Stomach (tissue), 9 donors: Measurements from ENCODE around the gene ZNF768. TPM values are rescaled to one million over a fixed set of nuclear protein-coding genes. Genes with fewer than 3 reads are reported as not detected.

ENCODE experiments used
- DNase-seq, 2 donors: peaks; one replicate each; pipeline versions ENCODE4 v3.0.0 to v3.0.0-alpha.2; 2013 to 2019
- H3K27ac ChIP-seq, 5 donors: fragments of 200-600 bp in 4 of 5; sonication (generic) in 4 of 5; one replicate each; pipeline ENCODE4 v1.5.1; 2013 to 2019; ENCODE audit warnings: mild to moderate bottlenecking in 1 of 5, moderate library complexity in 1 of 5
- H3K27me3 ChIP-seq, 3 donors: fragments of 200-600 bp; sonication (generic); one replicate each; pipeline ENCODE4 v1.5.1; 2017 to 2019; ENCODE audit warnings: mixed run types in 1 of 3
- H3K36me3 ChIP-seq, 4 donors: fragments of 200-600 bp; sonication (generic); 1 replicate in 3 of 4; 2 replicates in 1 of 4; pipeline ENCODE4 v1.5.1; 2016 to 2019
- H3K4me1 ChIP-seq, 4 donors: fragments of 200-600 bp; sonication (generic); one replicate each; pipeline ENCODE4 v1.5.1; 2016 to 2019
- H3K4me3 ChIP-seq, 4 donors: fragments of 200-600 bp; sonication (generic) in 3 of 4; one replicate each; pipeline ENCODE4 v1.5.1; 2016 to 2019; ENCODE audit warnings: mild to moderate bottlenecking in 1 of 4
- H3K9me3 ChIP-seq, 4 donors: fragments of 200-600 bp; sonication (generic); one replicate each; pipeline ENCODE4 v1.5.1; 2016 to 2019
- EP300 ChIP-seq: sonication (generic); formaldehyde crosslinking; IDR thresholded peaks from one replicate; pipeline ENCODE4 v1.6.1; 2017; ENCODE audit warnings: antibody characterized with exemption
- POLR2A ChIP-seq, 4 donors: fragments of 450-650 bp; IDR thresholded peaks; one replicate each; pipeline ENCODE4 v1.6.1; 2016; ENCODE audit warnings: antibody characterized with exemption in 4 of 4, control low read depth in 2 of 4, mild to moderate bottlenecking in 1 of 4, moderate library complexity in 1 of 4
- POLR2AphosphoS5 ChIP-seq, 3 donors: sonication (generic); formaldehyde crosslinking; IDR thresholded peaks; one replicate each; pipeline ENCODE4 v1.6.1; 2016; ENCODE audit warnings: antibody characterized with exemption in 3 of 3
- WGBS, 5 donors: extraction: QIAGEN DNeasy Blood & Tissue Kit in 3 of 5; methylation state at CpG; one replicate each; pipeline versions ENCODE4 v1.1.5 to v1.1.7; 2013 to 2018; 5-methylcytosine and 5-hydroxymethylcytosine counted together
- intact Hi-C: fragments of 100-400 bp; cut with DNase I; formaldehyde crosslinking; loops from one replicate; pipeline ENCODE4 v1.15.1; 2023; ENCODE audit warnings: low total_unique reads
- polyA plus RNA-seq, 3 donors: library from polyadenylated mRNA; stranded (reverse); fragments of 200-250 nt; gene quantifications; one replicate each; pipeline ENCODE4 v1.2.3, GENCODE V29; 2013
- total RNA-seq, 5 donors: library from RNA; depleted of rRNA; stranded (reverse); fragments of >200 nt; gene quantifications; one replicate each; pipeline versions ENCODE4 v1.1.0 to v1.2.3, GENCODE V29; 2014 to 2016
- TF ChIP-seq, protein P1 (sequence below), 7 experiments: fragments of 450-650 bp in 4 of 7; fragments of 200-600 bp in 3 of 7; sonication (generic) in 3 of 7; IDR thresholded peaks; one replicate each; pipeline ENCODE4 v1.5.1; 2016 to 2019; ENCODE audit warnings: antibody characterized with exemption in 7 of 7, control low read depth in 2 of 7, mild to moderate bottlenecking in 1 of 7
- donor health status: healthy with polysubstance abuse.
- donor health status: Bipolar disorder and iron deficiency.
- donor health status: healthy.

Gene ZNF768
- total and polyA plus RNA-seq, 8 donors, result 11.9 to 75.0 (median 31.3) TPM

DNA sequence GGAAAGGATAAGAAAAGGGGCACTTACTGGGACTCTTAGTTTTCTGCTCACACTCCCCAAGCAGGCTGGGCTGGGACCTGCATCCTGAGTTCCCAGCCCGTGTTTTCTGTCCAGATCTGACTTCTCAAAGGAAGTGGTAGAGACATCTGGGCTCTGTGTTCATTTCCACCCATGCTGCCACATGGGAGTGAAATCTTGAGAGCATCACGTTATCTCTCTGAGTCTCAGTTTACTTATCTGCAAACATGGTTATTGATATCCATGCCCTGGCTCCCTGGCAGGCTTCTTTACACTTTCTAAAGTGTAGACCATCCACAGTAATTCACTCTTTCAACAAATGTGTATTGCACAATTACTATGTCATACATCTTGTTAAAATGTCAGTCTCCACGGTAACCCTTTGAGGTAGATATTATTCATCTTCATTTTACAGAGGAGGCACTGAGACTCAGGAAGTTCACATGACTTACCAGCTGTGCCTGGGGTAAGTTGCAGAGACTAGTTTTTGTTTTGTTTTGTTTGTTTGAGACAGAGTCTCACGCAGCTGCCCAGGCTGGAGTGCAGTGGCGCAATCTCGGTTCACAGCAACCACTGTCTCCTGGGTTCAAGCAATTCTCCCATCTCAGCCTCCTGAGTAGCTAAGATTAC lies 41.7 kb upstream of the ZNF768 start:
- intact Hi-C loops, result loop anchor here (10.0 kb wide), 1 partner anchor 87 kb away; the partner anchor contains the start of genes FBRS and PRR14
- peaks cover 19 to 45% (median 25%) of the 10 kb centered on the region in 4 donors for H3K4me1 ChIP-seq
- WGBS, 5 donors, result 53 to 80% (median 63%) methylated on average over 6 of the region's 6 CpGs
- H3K36me3 ChIP-seq, result peaks cover 0 to 5% (median 2%) of the 10 kb centered on the region in 4 donors
- peak in 1 of 2 donors; percentile 72 for DNase-seq
- no peaks in the 10 kb centered on the region for H3K27me3 ChIP-seq
- peak overlapping the region in 3 of 5 donors; percentile 7 to 63 (median 37) for H3K27ac ChIP-seq
- no peak for TF ChIP-seq POLR2AphosphoS5 (IDR thresholded peaks at IDR 0.05)
- TF ChIP-seq EP300, result no peak
- TF ChIP-seq, protein P1, sequence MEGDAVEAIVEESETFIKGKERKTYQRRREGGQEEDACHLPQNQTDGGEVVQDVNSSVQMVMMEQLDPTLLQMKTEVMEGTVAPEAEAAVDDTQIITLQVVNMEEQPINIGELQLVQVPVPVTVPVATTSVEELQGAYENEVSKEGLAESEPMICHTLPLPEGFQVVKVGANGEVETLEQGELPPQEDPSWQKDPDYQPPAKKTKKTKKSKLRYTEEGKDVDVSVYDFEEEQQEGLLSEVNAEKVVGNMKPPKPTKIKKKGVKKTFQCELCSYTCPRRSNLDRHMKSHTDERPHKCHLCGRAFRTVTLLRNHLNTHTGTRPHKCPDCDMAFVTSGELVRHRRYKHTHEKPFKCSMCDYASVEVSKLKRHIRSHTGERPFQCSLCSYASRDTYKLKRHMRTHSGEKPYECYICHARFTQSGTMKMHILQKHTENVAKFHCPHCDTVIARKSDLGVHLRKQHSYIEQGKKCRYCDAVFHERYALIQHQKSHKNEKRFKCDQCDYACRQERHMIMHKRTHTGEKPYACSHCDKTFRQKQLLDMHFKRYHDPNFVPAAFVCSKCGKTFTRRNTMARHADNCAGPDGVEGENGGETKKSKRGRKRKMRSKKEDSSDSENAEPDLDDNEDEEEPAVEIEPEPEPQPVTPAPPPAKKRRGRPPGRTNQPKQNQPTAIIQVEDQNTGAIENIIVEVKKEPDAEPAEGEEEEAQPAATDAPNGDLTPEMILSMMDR (IDR thresholded peaks at IDR 0.05), result no peak
- no peak for TF ChIP-seq POLR2A (IDR thresholded peaks at IDR 0.05)
- H3K9me3 ChIP-seq, result no peaks in the 10 kb centered on the region
- H3K4me3 ChIP-seq, result no peak overlapping the region

DNA sequence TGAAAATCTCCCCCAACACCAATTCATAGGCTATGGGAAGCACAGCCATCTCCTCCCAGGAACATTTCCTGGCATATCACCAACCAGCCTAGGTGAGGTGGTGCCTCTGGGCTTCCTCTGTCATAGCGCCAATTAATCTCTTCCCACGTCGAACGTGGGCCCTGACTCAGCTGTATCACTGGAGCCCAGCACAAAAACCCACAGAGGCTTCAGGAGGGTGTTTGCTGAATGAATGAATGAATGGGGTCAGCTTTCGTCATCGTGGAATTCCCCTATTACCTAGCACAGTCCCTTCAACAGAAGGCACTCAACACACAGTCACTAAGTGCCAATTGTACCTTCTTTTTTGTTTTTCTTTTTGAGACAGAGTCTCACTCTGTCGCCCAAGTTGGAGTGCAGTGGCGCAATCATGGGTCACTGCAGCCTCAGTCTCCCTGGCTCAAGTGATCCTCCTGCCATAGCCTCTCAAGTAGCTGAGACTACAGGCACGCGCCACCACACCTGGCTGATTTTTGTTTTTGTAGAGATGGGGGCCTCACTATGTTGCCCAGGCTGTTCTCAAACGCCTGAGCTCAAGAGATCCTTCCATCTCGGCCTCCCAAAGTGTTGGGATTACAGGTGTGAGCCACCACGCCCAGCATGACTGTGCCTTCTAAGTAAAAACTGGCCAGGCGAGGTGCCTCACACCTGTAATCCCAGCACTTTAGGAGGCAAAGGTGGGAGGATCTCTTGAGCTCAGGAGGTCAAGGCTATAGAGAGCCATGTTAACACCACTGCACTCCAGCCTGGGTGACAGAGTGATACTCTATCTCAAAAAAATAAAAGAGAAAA lies 41.0 kb upstream of the ZNF768 start:
- H3K9me3 ChIP-seq, result no peaks in the 10 kb centered on the region
- DNase-seq, result no peak
- 67 to 78% (median 72%) methylated on average over 14 of the region's 14 CpGs for WGBS, 5 donors
- H3K27ac ChIP-seq, result peak overlapping the region in 2 of 5 donors; percentile 37 to 63
- TF ChIP-seq POLR2AphosphoS5 (IDR thresholded peaks at IDR 0.05) (no peak), POLR2A (IDR thresholded peaks at IDR 0.05) (no peak), EP300 (no peak)
- TF ChIP-seq, protein P1 (IDR thresholded peaks at IDR 0.05), result no peak
- H3K36me3 ChIP-seq, result peaks cover 0 to 5% (median 2%) of the 10 kb centered on the region in 4 donors
- H3K4me3 ChIP-seq, result no peak overlapping the region
- no peaks in the 10 kb centered on the region for H3K27me3 ChIP-seq
- intact Hi-C loops, result loop anchor here (10.0 kb wide), 1 partner anchor 87 kb away; the partner anchor contains the start of genes FBRS and PRR14
- H3K4me1 ChIP-seq, result peaks cover 15 to 38% (median 20%) of the 10 kb centered on the region in 4 donors

DNA sequence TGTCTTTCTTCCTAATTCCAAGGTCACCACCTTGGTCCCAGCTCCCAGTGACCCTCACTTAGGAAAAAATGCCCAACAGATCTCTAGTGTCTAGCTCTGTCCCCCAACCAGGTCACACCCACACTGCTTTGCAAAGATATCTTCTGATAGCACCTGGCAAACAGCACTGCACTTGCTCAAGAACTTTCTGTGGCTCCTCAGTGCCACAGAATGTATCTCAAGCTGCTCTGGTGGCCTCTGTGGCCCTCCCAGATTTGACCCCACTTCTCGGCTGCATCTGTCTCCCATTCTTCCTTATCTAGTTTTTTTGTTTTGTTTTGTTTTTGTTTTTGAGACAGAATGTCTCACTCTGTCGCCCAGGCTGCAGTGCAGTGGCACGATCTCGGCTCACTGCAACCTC lies 40.2 kb upstream of the ZNF768 start:
- Histone ChIP-seq H3K27me3 (no peaks in the 10 kb centered on the region), H3K4me1 (peaks cover 12 to 38% (median 19%) of the 10 kb centered on the region in 4 donors), H3K36me3 (peaks cover 0 to 5% (median 2%) of the 10 kb centered on the region in 4 donors), H3K9me3 (no peaks in the 10 kb centered on the region), H3K27ac (no peak overlapping the region), H3K4me3 (no peak overlapping the region)
- intact Hi-C loops, result loop anchor here (10.0 kb wide), 1 partner anchor 88 kb away; the partner anchor contains the start of genes FBRS and PRR14
- WGBS, 5 donors, result 85 to 92% (median 91%) methylated on average over 4 of the region's 4 CpGs
- no peak for DNase-seq
- no peak for TF ChIP-seq POLR2AphosphoS5 (IDR thresholded peaks at IDR 0.05)
- TF ChIP-seq, protein P1 (IDR thresholded peaks at IDR 0.05), result no peak
- TF ChIP-seq POLR2A (IDR thresholded peaks at IDR 0.05), result no peak
- TF ChIP-seq EP300, result no peak

DNA sequence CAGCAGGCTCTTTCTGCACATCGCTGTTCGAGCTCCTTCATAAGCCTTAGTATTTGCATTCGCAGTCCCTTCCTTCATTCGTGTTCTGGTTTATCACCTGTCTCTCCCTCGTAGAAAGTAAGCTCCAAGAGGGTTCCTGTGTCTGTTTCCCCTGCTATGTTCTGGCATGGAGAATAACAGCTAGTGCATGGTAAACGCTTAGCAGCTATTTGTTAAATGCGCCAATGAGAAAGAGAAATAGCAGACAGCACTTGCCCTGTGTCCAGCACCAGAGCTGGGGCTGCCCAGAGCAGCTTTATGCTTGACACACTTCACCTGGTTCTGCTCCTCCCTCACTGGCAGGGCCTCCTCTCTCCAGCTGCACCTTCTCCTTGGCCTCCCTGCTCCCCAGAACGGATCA lies 39.6 kb upstream of the ZNF768 start:
- Histone ChIP-seq H3K4me3 (no peak overlapping the region), H3K36me3 (peaks cover 0 to 5% (median 2%) of the 10 kb centered on the region in 4 donors), H3K27me3 (no peaks in the 10 kb centered on the region), H3K4me1 (peaks cover 14 to 42% (median 22%) of the 10 kb centered on the region in 4 donors), H3K9me3 (no peaks in the 10 kb centered on the region), H3K27ac (no peak overlapping the region)
- no peak for TF ChIP-seq EP300
- no peak for TF ChIP-seq POLR2A (IDR thresholded peaks at IDR 0.05)
- TF ChIP-seq POLR2AphosphoS5 (IDR thresholded peaks at IDR 0.05), result no peak
- TF ChIP-seq, protein P1 (IDR thresholded peaks at IDR 0.05), result no peak
- intact Hi-C loops, result loop anchor here (10.0 kb wide), 1 partner anchor 89 kb away; the partner anchor contains the start of genes FBRS and PRR14
- WGBS, 5 donors, result 55 to 64% (median 58%) methylated on average over 8 of the region's 8 CpGs
- no peak for DNase-seq
